Activated naive CD4-positive, alpha-beta T cell treated with anti-CD3 and anti-CD28 coated beads, Interleukin-2, amount 10 ng/mL, durations not matched to agents 7 days and 5 days (primary cell): ENCODE measurements around the gene CCDC138.
A peak's percentile ranks its signal among the peaks of the same experiment; 100 is the strongest.

ENCODE experiments used
- CTCF ChIA-PET: fragments of 350-600 bp; sonication (Branson Sonifier 250); formaldehyde crosslinking; loops from one replicate; lab custom pipeline; 2021; ENCODE audit warnings: antibody characterized with exemption; lab: Charles Lee
- DNase-seq: peaks from one replicate; pipeline ENCODE4 v3.0.0-alpha.2; 2020
- H3K27ac Mint-ChIP-seq: one replicate; pipeline ENCODE4 v1.8.0; 2021; ENCODE audit warnings: mild to moderate bottlenecking, moderate library complexity, mixed read lengths
- H3K27me3 Mint-ChIP-seq: one replicate; pipeline ENCODE4 v1.8.0; 2021; ENCODE audit warnings: mild to moderate bottlenecking, mixed read lengths
- H3K36me3 Mint-ChIP-seq: one replicate; pipeline ENCODE4 v1.8.0; 2021; ENCODE audit warnings: mixed read lengths
- H3K4me1 Mint-ChIP-seq: one replicate; pipeline ENCODE4 v1.8.0; 2021; ENCODE audit warnings: mixed read lengths
- H3K4me3 Mint-ChIP-seq: one replicate; pipeline ENCODE4 v1.8.0; 2021; ENCODE audit warnings: mild to moderate bottlenecking, moderate library complexity, mixed read lengths
- H3K9me3 Mint-ChIP-seq: one replicate; pipeline ENCODE4 v1.8.0; 2021; ENCODE audit warnings: mixed read lengths

The CCDC138 gene

DNA sequence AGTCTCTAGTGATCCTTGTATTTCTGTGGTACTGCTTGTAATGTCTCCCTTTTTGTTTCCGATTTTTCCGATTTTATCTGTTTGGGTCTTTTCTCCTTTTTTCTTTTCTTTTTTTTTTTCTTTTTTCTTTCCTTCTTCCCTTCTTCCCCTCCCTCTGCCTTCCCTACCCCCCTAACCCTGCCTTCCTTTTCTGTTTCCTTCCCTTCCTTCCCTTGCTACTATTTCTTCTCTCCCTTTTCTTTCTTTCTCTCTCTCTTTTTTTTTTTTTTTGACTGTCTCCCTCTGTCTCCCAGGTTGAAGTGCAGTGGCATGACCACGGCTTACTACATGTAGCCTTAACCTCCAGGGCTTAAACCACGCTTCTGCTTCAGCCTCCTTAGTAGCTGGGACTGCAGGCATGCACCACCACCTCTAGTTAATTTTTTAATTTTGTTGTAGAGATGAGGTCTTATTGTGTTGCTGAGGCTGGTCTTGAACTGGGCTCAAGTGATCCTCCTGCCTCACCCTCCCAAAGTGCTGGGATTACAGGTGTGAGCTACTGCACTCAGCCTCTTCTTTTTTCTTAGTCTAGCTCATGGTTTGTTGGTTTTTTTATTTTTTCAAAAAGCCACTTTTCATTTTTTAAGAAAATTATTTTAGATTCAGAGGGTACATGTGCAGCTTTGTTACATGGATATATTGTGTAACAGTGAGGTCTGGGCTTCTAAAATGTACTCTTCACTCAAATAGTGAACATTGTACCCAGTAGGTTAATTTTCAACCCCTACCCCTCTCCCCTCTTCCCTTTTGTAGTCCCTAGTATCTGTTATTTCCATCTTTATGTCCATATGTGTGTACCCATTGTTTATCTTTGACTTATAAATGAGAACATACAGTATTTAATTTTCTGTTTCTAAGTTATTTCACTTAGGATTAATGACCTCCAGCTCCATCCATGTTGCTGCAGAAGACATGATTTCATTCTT, 24.7 kb downstream of the CCDC138 start:
- Mint-ChIP-seq H3K4me1 (no peaks in the 10 kb centered on the region), H3K4me3 (no peak overlapping the region), H3K36me3 (peaks cover 54% of the 10 kb centered on the region), H3K27ac (no peak overlapping the region), H3K9me3 (peaks cover 22% of the 10 kb centered on the region), H3K27me3 (no peaks in the 10 kb centered on the region)
- DNase-seq = no peak
- CTCF ChIA-PET = no interaction called here

DNA sequence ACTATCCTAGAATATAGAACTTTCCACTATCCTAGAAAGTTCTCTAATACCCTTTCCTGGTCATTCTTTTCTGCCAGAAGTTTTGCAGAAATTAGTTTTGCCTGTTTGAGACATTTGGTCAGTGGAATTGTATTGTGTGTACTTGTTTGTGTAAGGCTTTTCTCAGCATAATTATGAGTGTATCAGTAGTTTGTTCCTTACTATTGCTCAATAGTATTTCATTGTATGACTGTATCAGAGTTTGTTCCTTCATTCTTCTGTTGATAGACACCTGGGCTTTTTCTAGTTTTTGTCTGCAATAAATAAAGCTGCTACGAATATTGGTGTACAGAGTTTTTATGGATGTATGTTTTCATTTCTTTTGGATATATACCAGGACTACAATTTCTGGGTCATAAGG, 27.2 kb downstream of the CCDC138 start:
- no peak for DNase-seq
- Mint-ChIP-seq H3K27ac (peak overlapping the region; percentile 42), H3K4me3 (no peak overlapping the region), H3K9me3 (peaks cover 21% of the 10 kb centered on the region), H3K4me1 (no peaks in the 10 kb centered on the region), H3K27me3 (no peaks in the 10 kb centered on the region), H3K36me3 (peaks cover 59% of the 10 kb centered on the region)
- CTCF ChIA-PET = no interaction called here

DNA sequence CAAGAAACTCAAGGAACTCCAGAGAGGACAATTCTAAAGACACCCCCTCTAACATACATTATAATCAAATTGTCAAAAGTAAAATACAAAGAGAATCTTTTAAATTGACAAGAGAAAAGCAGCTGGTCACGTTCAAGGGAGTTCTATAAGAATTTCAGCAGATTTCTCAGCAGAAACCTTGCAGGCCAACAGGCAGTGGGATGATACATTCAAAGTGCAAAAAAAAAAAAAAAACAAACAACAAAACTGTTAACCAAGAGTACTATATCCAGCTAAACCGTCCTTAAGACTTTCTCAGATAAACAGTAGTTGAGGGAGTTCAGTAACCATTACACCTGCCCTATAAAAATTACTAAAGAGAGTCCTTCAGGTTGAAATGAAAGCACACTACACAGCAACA, 33.9 kb downstream of the CCDC138 start:
- CTCF ChIA-PET = no interaction called here
- H3K4me1 Mint-ChIP-seq = no peaks in the 10 kb centered on the region

DNA sequence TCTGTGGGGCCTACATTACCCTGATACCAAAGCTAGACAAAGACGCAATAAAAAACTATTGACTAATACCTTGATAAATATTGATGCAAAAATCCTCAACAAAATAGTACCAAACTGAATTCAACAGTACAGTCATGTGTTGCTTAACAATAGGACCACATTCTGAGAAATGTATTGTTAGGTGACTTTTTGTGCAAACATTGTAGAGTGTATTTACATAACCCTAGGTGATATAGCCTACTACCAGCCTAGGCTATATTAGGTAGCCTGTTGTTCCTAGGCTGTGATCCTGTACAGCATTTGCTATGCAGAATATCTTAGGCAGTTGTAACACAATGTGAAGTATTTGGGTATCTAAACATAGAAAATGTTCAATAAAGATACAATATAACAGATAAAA, 36.7 kb downstream of the CCDC138 start:
- peaks cover 32% of the 10 kb centered on the region for H3K36me3 Mint-ChIP-seq
- H3K9me3 Mint-ChIP-seq = peaks cover 15% of the 10 kb centered on the region

More for the DNA sequence above, 33.9 kb downstream of the CCDC138 start:
- H3K4me3 Mint-ChIP-seq = no peak overlapping the region
- peaks cover 52% of the 10 kb centered on the region for H3K36me3 Mint-ChIP-seq
- peaks cover 15% of the 10 kb centered on the region for H3K9me3 Mint-ChIP-seq
- H3K27me3 Mint-ChIP-seq = no peaks in the 10 kb centered on the region
- H3K27ac Mint-ChIP-seq = no peak overlapping the region
- no peak for DNase-seq

DNA sequence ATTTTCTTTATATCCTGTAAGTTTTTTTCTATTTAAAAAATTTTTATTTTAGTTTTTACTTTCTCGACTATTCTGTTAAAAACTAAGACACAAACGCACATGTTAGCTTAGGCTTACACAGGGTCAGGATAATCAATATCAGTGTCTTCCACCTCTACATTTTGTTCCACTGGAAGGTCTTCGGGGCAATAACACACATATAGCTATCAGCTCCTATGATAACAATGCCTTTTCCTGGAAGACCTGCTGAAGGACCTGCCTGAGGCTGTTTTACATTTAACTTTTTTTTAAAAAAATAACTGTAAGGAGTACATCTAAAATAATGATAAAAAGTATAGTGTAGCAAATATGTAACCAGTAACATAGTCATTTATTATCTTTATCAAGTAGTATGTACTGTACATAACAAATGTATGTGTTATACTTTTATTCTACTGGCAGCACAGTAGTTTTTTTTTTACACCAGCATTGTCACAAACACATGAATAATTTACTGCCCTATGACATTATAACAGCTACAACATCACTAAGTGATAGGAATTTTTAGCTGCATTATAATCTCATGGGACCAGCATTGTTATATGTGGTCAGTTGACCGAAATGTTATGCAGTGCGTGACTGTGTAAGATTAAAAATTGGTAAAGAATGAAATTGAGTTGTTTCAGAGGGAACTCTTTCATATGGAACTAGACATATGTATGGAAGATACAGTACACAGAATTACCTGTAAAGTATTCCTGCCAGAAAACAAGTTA, 37.9 kb downstream of the CCDC138 start:
- no peaks in the 10 kb centered on the region for H3K27me3 Mint-ChIP-seq
- peaks cover 24% of the 10 kb centered on the region for H3K36me3 Mint-ChIP-seq
- DNase-seq = no peak
- peaks cover 11% of the 10 kb centered on the region for H3K9me3 Mint-ChIP-seq
- no peaks in the 10 kb centered on the region for H3K4me1 Mint-ChIP-seq
- no peak overlapping the region for H3K27ac Mint-ChIP-seq
- H3K4me3 Mint-ChIP-seq = no peak overlapping the region
- CTCF ChIA-PET = interaction anchor here (0.5 kb wide), 1 partner anchor 43 kb away, joined by 3 read pairs; no protein-coding TSS in a partner anchor

More for the DNA sequence above, 36.7 kb downstream of the CCDC138 start:
- Mint-ChIP-seq H3K27ac (no peak overlapping the region), H3K27me3 (no peaks in the 10 kb centered on the region), H3K4me3 (no peak overlapping the region), H3K4me1 (no peaks in the 10 kb centered on the region)
- no peak for DNase-seq
- CTCF ChIA-PET = no interaction called here

DNA sequence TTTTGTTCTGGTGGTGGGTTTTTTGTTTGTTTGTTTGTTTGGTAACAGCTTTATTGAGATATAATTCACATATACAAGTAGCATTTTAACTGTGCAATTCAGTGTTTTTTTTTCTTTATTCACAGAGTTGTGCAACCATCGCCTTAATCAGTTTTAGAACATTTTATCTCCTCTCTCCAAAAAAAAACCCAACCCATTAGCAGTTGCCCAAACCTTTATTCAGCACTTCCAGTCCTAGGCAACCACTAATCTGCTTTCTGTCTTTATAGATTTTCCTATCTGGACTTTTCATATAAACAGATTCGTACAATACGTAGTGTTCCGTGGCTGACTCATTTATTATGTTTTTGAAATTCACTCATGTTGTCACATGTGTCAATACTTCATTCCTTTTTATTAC, 38.7 kb downstream of the CCDC138 start:
- Mint-ChIP-seq H3K9me3 (peaks cover 3% of the 10 kb centered on the region), H3K36me3 (peaks cover 18% of the 10 kb centered on the region), H3K4me3 (no peak overlapping the region), H3K4me1 (no peaks in the 10 kb centered on the region), H3K27ac (no peak overlapping the region), H3K27me3 (no peaks in the 10 kb centered on the region)
- CTCF ChIA-PET = no interaction called here
- no peak for DNase-seq

- no peak for DNase-seq
- Mint-ChIP-seq H3K9me3 (no peaks in the 10 kb centered on the region), H3K27ac (no peak overlapping the region), H3K27me3 (no peaks in the 10 kb centered on the region), H3K36me3 (peaks cover 14% of the 10 kb centered on the region), H3K4me3 (no peak overlapping the region), H3K4me1 (no peaks in the 10 kb centered on the region)
- CTCF ChIA-PET = no interaction called here
These were observed 39.2 kb downstream of the CCDC138 start for GRCh38 chr2:108825736-108826135.

DNA sequence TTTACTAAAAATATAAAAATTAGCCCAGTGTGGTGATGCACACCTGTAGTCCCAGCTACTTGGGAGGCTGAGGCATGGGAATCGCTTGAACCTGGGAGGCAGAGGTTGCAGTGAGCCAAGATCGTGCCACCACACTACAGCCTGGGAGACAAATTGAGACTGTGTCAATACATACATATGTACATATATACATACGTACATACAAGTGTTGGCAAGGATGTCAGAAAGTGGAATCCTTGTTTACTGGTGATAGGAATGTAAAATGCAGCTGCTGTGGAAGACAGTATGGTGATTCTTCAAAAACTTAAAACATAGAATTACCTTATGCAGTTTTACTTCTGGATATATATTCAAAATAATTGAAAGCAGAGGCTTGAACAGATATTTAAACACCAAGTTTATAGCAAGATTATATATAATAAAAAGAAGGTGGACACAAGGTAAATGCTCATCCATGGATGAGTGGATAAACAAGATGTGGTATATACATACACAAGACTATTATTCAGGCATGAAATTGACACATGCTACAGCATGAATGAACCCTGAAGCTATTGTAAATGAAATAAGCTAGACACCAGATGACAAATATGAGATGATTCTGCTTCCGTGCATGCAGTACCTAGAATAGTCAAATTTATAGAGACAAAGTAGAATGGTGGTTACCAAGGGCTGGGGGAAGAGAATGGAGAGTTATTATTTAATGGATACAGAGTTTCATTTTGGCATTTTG, 43.2 kb downstream of the CCDC138 start:
- no peaks in the 10 kb centered on the region for H3K27me3 Mint-ChIP-seq
- peaks cover 7% of the 10 kb centered on the region for H3K9me3 Mint-ChIP-seq
- no peak for DNase-seq
- CTCF ChIA-PET = no interaction called here
- no peak overlapping the region for H3K27ac Mint-ChIP-seq
- H3K4me1 Mint-ChIP-seq = peaks cover 21% of the 10 kb centered on the region
- peaks cover 17% of the 10 kb centered on the region for H3K36me3 Mint-ChIP-seq
- H3K4me3 Mint-ChIP-seq = no peak overlapping the region

DNA sequence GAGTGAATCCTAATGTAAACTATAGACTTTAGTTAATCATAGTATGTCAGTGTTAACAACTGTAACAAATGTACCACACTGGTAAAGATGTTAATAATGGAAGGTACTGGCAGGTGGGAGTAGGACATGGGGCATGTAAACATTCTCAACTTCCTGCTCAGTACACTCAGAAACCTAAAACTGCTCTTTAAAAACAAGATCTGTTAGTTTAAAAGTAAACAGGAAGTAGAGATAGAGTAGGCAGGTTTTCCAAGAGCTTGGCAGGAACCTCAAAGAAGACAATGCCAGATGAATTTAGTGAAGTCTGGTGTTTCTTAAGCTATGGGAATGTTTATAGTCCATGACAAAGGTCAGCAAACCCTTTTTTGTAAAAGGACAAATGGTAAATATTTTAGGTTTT, 46.6 kb downstream of the CCDC138 start:
- Mint-ChIP-seq H3K4me3 (no peak overlapping the region), H3K27ac (peak overlapping the region; percentile 77), H3K4me1 (peaks cover 22% of the 10 kb centered on the region), H3K36me3 (peaks cover 14% of the 10 kb centered on the region), H3K27me3 (no peaks in the 10 kb centered on the region), H3K9me3 (peaks cover 17% of the 10 kb centered on the region)
- CTCF ChIA-PET = no interaction called here
- DNase-seq = no peak

- Mint-ChIP-seq H3K4me1 (peaks cover 22% of the 10 kb centered on the region), H3K36me3 (peaks cover 18% of the 10 kb centered on the region), H3K27ac (no peak overlapping the region), H3K4me3 (no peak overlapping the region), H3K27me3 (no peaks in the 10 kb centered on the region), H3K9me3 (peaks cover 20% of the 10 kb centered on the region)
- CTCF ChIA-PET = no interaction called here
- DNase-seq = no peak
These were observed 48.0 kb downstream of the CCDC138 start for GRCh38 chr2:108834620-108835019.

GRCh38 chr2:108835040-108835439, 48.5 kb downstream of the CCDC138 start:
- H3K4me3 Mint-ChIP-seq = no peak overlapping the region
- no peak for DNase-seq

GRCh38 chr2:108837198-108837597, 50.6 kb downstream of the CCDC138 start:
- no peak for DNase-seq
- no peak overlapping the region for H3K27ac Mint-ChIP-seq
- H3K4me1 Mint-ChIP-seq = peaks cover 17% of the 10 kb centered on the region
- CTCF ChIA-PET = no interaction called here
- peaks cover 25% of the 10 kb centered on the region for H3K36me3 Mint-ChIP-seq
- H3K9me3 Mint-ChIP-seq = peaks cover 28% of the 10 kb centered on the region
- no peaks in the 10 kb centered on the region for H3K27me3 Mint-ChIP-seq
- no peak overlapping the region for H3K4me3 Mint-ChIP-seq

More at GRCh38 chr2:108835040-108835439, 48.5 kb downstream of the CCDC138 start:
- Mint-ChIP-seq H3K27me3 (no peaks in the 10 kb centered on the region), H3K4me1 (peaks cover 22% of the 10 kb centered on the region), H3K9me3 (peaks cover 23% of the 10 kb centered on the region), H3K27ac (no peak overlapping the region), H3K36me3 (peaks cover 20% of the 10 kb centered on the region)
- CTCF ChIA-PET = no interaction called here

DNA sequence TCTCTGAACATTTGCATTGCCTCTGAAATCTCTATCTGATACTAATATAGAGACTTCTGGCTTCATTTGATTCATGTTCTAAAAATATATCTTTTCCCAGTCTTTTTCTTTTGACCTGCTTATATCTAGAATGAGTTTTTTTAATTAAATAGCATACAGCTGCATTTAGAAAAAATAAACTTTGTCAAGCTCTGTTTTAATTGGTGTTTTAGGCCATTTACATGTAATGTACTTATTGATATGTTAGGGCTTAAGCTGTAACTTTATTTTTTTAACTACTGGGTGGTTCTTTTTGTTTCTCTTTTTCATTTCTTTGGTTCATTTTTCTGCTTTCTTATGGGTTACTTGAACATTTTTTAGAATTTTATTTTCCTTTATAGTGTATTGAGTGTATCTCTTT, 54.9 kb downstream of the CCDC138 start:
- Mint-ChIP-seq H3K9me3 (peaks cover 15% of the 10 kb centered on the region), H3K27me3 (no peaks in the 10 kb centered on the region), H3K27ac (no peak overlapping the region), H3K36me3 (peaks cover 18% of the 10 kb centered on the region), H3K4me3 (no peak overlapping the region), H3K4me1 (no peaks in the 10 kb centered on the region)
- DNase-seq = no peak
- CTCF ChIA-PET = no interaction called here

DNA sequence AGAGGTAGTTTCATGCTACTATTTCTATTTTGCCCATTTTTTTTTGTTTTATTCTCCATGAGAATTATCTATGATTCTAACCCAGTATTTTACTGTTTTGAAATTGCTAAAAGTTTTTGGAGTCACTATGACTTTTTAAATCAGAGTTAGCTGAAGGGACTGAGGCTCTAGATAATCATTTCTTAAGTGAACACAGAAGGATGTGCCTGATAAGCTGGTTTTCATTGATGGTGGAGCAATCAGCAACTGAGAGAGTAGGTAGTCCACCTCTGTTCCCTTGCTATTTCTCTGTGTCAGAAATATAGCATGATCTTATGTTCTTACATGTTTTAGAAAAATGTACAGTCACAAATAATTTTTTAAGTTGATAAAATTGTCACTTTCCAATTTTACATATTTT, 59.4 kb downstream of the CCDC138 start:
- H3K27me3 Mint-ChIP-seq = no peaks in the 10 kb centered on the region
- no peak overlapping the region for H3K4me3 Mint-ChIP-seq
- H3K4me1 Mint-ChIP-seq = no peaks in the 10 kb centered on the region
- peaks cover 14% of the 10 kb centered on the region for H3K36me3 Mint-ChIP-seq
- H3K9me3 Mint-ChIP-seq = peaks cover 4% of the 10 kb centered on the region
- DNase-seq = no peak
- no peak overlapping the region for H3K27ac Mint-ChIP-seq
- CTCF ChIA-PET = no interaction called here
